ENCODE measurements around the gene BASP1.
"Not testable (repeated sequence)": the region's sequence is repeated elsewhere in the genome, so short reads cannot be mapped to it uniquely, and the experiment has no call there.

The BASP1 gene

GRCh38 chr5:17223367-17224185, 6.1 kb downstream of the BASP1 start:
- DNase-seq (ENCODE audit: low spot score), result no peak

- DNase-seq (ENCODE audit: low spot score), result no peak
These were observed 7.6 kb downstream of the BASP1 start for GRCh38 chr5:17224858-17225511.

GRCh38 chr5:17225520-17225919, 8.1 kb downstream of the BASP1 start:
- no peak for DNase-seq (ENCODE audit: low spot score)

- DNase-seq (ENCODE audit: low spot score), result no peak
These were observed 10.4 kb downstream of the BASP1 start for GRCh38 chr5:17227868-17228267.

- DNase-seq (ENCODE audit: low spot score), result no peak
These were observed 11.4 kb downstream of the BASP1 start for GRCh38 chr5:17228821-17229291.

GRCh38 chr5:17229313-17229712, 11.9 kb downstream of the BASP1 start:
- no peak for DNase-seq (ENCODE audit: low spot score)

- no peak for DNase-seq (ENCODE audit: low spot score)
These were observed 12.8 kb downstream of the BASP1 start for GRCh38 chr5:17230191-17230590.

- no peak for DNase-seq (ENCODE audit: low spot score)
These were observed 13.5 kb downstream of the BASP1 start for GRCh38 chr5:17230808-17231525.

GRCh38 chr5:17232405-17232804, 15.0 kb downstream of the BASP1 start:
- no peak for DNase-seq (ENCODE audit: low spot score)

GRCh38 chr5:17233488-17233887, 16.1 kb downstream of the BASP1 start:
- no peak for DNase-seq (ENCODE audit: low spot score)

- no peak for DNase-seq (ENCODE audit: low spot score)
These were observed 16.9 kb downstream of the BASP1 start for GRCh38 chr5:17234374-17234773.

GRCh38 chr5:17235731-17236330, 18.4 kb downstream of the BASP1 start:
- DNase-seq (ENCODE audit: low spot score), result no peak

- DNase-seq (ENCODE audit: low spot score), result no peak
These were observed 21.1 kb downstream of the BASP1 start for GRCh38 chr5:17238521-17239041.

GRCh38 chr5:17239953-17240352, 22.5 kb downstream of the BASP1 start:
- DNase-seq (ENCODE audit: low spot score), result no peak

GRCh38 chr5:17240487-17240886, 23.1 kb downstream of the BASP1 start:
- DNase-seq (ENCODE audit: low spot score), result no peak

GRCh38 chr5:17241635-17242034, 24.2 kb downstream of the BASP1 start:
- no peak for DNase-seq (ENCODE audit: low spot score)

GRCh38 chr5:17243287-17244063, 26.0 kb downstream of the BASP1 start:
- no peak for DNase-seq (ENCODE audit: low spot score)

GRCh38 chr5:17249029-17249634, 31.7 kb downstream of the BASP1 start:
- no peak for DNase-seq (ENCODE audit: low spot score)

- not testable (repeated sequence) for DNase-seq (ENCODE audit: low spot score)
These were observed 32.4 kb downstream of the BASP1 start for GRCh38 chr5:17249841-17250240.

GRCh38 chr5:17252543-17252942, 35.1 kb downstream of the BASP1 start:
- DNase-seq (ENCODE audit: low spot score), result no peak

GRCh38 chr5:17255471-17256021, 38.1 kb downstream of the BASP1 start:
- DNase-seq (ENCODE audit: low spot score), result no peak
